HG02610 (cell line): Measurements from ENCODE around the gene PSMB5.
"Not testable (repeated sequence)": the region's sequence is repeated elsewhere in the genome, so short reads cannot be mapped to it uniquely, and the experiment has no call there.

Experiments
- ATAC-seq: cut with Tn5 transposase; IDR thresholded peaks from one replicate; pipeline ENCODE4 v1.9.1; 2021; ENCODE audit warnings: mild to moderate bottlenecking, moderate library complexity; ENCODE audit not compliant: unreplicated experiment

The PSMB5 gene

GRCh38 chr14:23020143-23021128 is 14.3 kb downstream of the PSMB5 start:
- ATAC-seq, result no peak

- no peak for ATAC-seq
Observed at GRCh38 chr14:23018107-23018506, 16.6 kb downstream of the PSMB5 start.

GRCh38 chr14:23017091-23017490 is 17.6 kb downstream of the PSMB5 start:
- ATAC-seq, result no peak

GRCh38 chr14:23015618-23016017 is 19.1 kb downstream of the PSMB5 start:
- ATAC-seq, result no peak

GRCh38 chr14:23013749-23014054 is 21.0 kb downstream of the PSMB5 start:
- not testable (repeated sequence) for ATAC-seq

GRCh38 chr14:23013054-23013748 is 21.5 kb downstream of the PSMB5 start:
- no peak for ATAC-seq

- ATAC-seq, result peak; percentile 39
Observed at GRCh38 chr14:23009939-23010726, 24.6 kb downstream of the PSMB5 start, which contains the start of gene C14orf93. Gene C14orf93 (minus strand): TSS chr14:23010143. CDS start chr14:22999023, 11,120 bp downstream.

- no peak for ATAC-seq
Observed at GRCh38 chr14:23009483-23009938, 25.2 kb downstream of the PSMB5 start.

GRCh38 chr14:23008831-23009230 is 25.9 kb downstream of the PSMB5 start:
- ATAC-seq, result no peak

GRCh38 chr14:23006544-23007419 is 27.9 kb downstream of the PSMB5 start:
- peak; percentile 96 for ATAC-seq

- ATAC-seq, result no peak
Observed at GRCh38 chr14:23006188-23006534, 28.5 kb downstream of the PSMB5 start.

GRCh38 chr14:23005451-23006187 is 29.1 kb downstream of the PSMB5 start:
- no peak for ATAC-seq

- ATAC-seq, result not testable (repeated sequence)
Observed at GRCh38 chr14:23004274-23004673, 30.4 kb downstream of the PSMB5 start.

- no peak for ATAC-seq
Observed at GRCh38 chr14:23002592-23002991, 32.1 kb downstream of the PSMB5 start.

- ATAC-seq, result no peak
Observed at GRCh38 chr14:23000860-23001259, 33.8 kb downstream of the PSMB5 start.

GRCh38 chr14:22998329-22999012 is 36.2 kb downstream of the PSMB5 start:
- ATAC-seq, result no peak

GRCh38 chr14:22997676-22998323 is 36.9 kb downstream of the PSMB5 start:
- no peak for ATAC-seq
